ENCODE measurements around the gene GNGT1.
"Not testable (repeated sequence)": the region's sequence is repeated elsewhere in the genome, so short reads cannot be mapped to it uniquely, and the experiment has no call there.

DNA sequence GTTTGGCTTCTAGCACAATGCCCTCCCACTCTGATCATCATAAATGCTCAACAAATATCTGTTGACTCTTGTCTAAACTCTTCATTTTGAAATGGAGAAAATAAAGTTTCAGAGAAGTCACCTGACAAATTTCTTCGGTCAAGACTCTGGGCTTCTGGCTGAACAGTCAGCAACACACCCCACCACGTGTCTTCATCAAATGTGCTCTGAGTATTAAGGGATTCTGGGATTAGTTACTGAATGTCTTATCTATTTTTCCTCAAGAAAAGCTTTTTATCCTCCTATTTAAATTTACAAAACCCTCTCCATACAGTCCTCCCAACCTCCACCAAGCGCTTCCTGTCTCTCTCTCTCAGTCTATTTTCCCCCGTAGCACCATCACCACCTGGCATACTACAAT lies 9.9 kb downstream of the GNGT1 start:
- not testable (repeated sequence) for TF ChIP-seq YY1 (IDR thresholded peaks at IDR 0.05; ENCODE audit: insufficient read depth, insufficient read length); SUZ12 (IDR thresholded peaks at IDR 0.05; ENCODE audit: extremely low read depth, insufficient read depth, insufficient read length); ZNF274 (IDR thresholded peaks at IDR 0.05; ENCODE audit: low read depth, low read length)
